Loucy (cell line): ENCODE data around the gene ST6GALNAC4.

Experiments used
- H2AFZ ChIP-seq: fragments of 200-600 bp; sonication (generic); 2 replicates; pipeline ENCODE4 v1.6.0; 2016; ENCODE audit warnings: antibody characterized with exemption, mild to moderate bottlenecking, low read length, moderate library complexity
- H3F3A ChIP-seq: fragments of 200-600 bp; 2 replicates; pipeline ENCODE4 v1.6.0; 2016; ENCODE audit warnings: antibody characterized with exemption, low read depth, mild to moderate bottlenecking
- H3K27me3 ChIP-seq: fragments of 200-600 bp; sonication (generic); 2 replicates; pipeline ENCODE4 v1.6.1; 2014; ENCODE audit warnings: low read length, mild to moderate bottlenecking; ENCODE audit not compliant: insufficient read depth, poor library complexity, severe bottlenecking
- H3K36me3 ChIP-seq: fragments of 200-600 bp; sonication (generic); 2 replicates; pipeline ENCODE4 v1.6.1; 2016; ENCODE audit warnings: low read length; ENCODE audit not compliant: insufficient read depth
- H3K4me1 ChIP-seq: fragments of 200-600 bp; sonication (generic); 2 replicates; pipeline ENCODE4 v1.5.1; 2014; ENCODE audit warnings: low read length, mild to moderate bottlenecking; ENCODE audit not compliant: insufficient read depth, poor library complexity, severe bottlenecking
- H3K4me2 ChIP-seq: fragments of 200-600 bp; sonication (generic); 2 replicates; pipeline ENCODE4 v1.6.0; 2014; ENCODE audit warnings: antibody characterized with exemption, low read length, low read depth, mild to moderate bottlenecking; ENCODE audit not compliant: poor library complexity, severe bottlenecking
- H3K4me3 ChIP-seq: fragments of 200-600 bp; sonication (generic); 2 replicates; pipeline ENCODE4 v1.5.1; 2014; ENCODE audit warnings: low read length, mild to moderate bottlenecking, mixed read lengths; ENCODE audit not compliant: poor library complexity, severe bottlenecking
- H3K79me2 ChIP-seq: fragments of 200-600 bp; sonication (generic); 2 replicates; pipeline ENCODE4 v1.6.1; 2014; ENCODE audit warnings: low read length; ENCODE audit not compliant: insufficient read depth
- H3K9ac ChIP-seq: fragments of 200-600 bp; sonication (generic); 2 replicates; pipeline ENCODE4 v1.6.0; 2014; ENCODE audit warnings: mild to moderate bottlenecking, low read depth, low read length, moderate library complexity; ENCODE audit not compliant: poor library complexity, severe bottlenecking
- H3K9me2 ChIP-seq: fragments of 200-600 bp; sonication (generic); replicated peaks from 2 replicates; pipeline ENCODE4 v1.6.1; 2016; ENCODE audit warnings: low read depth, low read length, mixed read lengths
- H3K9me3 ChIP-seq: fragments of 200-600 bp; sonication (generic); 2 replicates; pipeline ENCODE4 v1.6.1; 2014; ENCODE audit warnings: mild to moderate bottlenecking, antibody characterized with exemption, low read length, low read depth; ENCODE audit not compliant: insufficient read depth
- H4K20me1 ChIP-seq: fragments of 200-600 bp; sonication (generic); 2 replicates; pipeline ENCODE4 v1.6.0; 2014; ENCODE audit warnings: antibody characterized with exemption, low read length, mild to moderate bottlenecking; ENCODE audit not compliant: insufficient read depth, poor library complexity, severe bottlenecking
- CTCF ChIP-seq: fragments of 200-600 bp; sonication (generic); conservative IDR thresholded peaks from 2 replicates; pipeline ENCODE4 v1.5.1; 2014; ENCODE audit warnings: mild to moderate bottlenecking, antibody characterized with exemption, low read length
- EZH2phosphoT487 ChIP-seq: fragments of 200-600 bp; IDR thresholded peaks from 2 replicates; pipeline ENCODE4 v1.6.1; 2018; ENCODE audit warnings: antibody characterized with exemption, mild to moderate bottlenecking, moderate library complexity, borderline replicate concordance

Gene ST6GALNAC4

DNA sequence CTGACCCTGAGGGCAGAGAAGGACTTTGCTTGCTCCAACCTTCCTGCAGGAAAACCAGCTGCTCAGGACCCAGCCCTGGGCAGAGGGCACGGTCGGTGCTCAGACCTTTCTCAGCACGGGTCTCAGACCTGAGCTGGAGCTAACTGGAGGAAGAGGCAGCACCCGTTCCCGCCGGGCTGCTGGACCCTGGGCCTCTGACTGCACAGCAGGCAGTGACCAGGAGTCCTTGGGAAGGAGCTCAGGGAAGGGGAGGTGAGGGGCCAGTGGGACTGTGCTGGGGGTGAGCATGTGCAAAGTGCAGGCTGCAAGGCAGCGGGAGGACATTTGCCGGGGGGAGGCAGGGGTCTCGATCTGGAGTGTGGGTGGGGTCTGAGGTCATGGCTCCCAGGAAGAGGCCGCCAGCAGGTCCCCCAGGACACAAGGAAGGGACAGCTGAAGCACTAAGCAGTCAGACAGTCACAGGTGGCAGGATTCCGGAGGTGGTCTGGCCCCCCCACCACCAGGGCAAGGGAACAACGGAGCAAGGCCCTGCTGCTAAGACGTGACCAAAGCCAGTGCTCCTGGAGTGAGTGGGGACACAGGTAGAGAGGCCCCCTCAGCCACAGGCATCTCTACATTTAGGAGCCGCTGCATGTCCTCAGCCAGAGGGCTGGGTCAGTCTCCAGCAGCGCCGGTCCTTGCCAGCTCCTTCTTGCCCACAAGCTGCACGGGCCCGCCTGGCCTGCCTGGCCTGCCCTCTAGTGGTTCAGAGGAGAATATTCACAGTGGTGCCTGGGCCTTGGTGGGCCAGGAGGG, 25.6 kb upstream of the ST6GALNAC4 start:
- Histone ChIP-seq H3F3A (no peaks in the 10 kb centered on the region), H3K4me1 (no peaks in the 10 kb centered on the region), H3K36me3 (peaks cover 40% of the 10 kb centered on the region; the same call in 1 of the 2 replicates), H3K4me2 (no peak overlapping the region), H3K79me2 (peaks cover 1% of the 10 kb centered on the region; the same call in 1 of the 2 replicates), H3K4me3 (no peak overlapping the region), H3K9me3 (no peaks in the 10 kb centered on the region), H2AFZ (no peak overlapping the region), H3K27me3 (no peaks in the 10 kb centered on the region), H4K20me1 (no peaks in the 10 kb centered on the region), H3K9ac (no peak overlapping the region), H3K9me2 (no peaks in the 10 kb centered on the region)
- TF ChIP-seq CTCF (peak; percentile 84), EZH2phosphoT487 (no peak)

DNA sequence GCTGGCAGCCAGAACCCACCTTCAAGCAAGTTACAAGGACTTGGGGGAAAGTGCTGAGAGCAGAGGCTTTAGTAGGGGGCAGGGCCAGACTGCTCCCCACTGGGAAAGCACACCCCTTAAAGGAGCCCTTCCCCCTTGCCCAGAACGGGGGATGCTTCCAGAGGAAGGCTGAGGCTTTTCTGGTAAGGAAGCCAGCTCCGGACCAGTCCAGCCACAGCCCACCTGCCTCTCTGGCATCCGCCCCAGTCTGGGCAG, 25.0 kb upstream of the ST6GALNAC4 start:
- Histone ChIP-seq H3K9me2 (no peaks in the 10 kb centered on the region), H3K79me2 (peaks cover 6% of the 10 kb centered on the region), H3F3A (no peaks in the 10 kb centered on the region), H3K27me3 (no peaks in the 10 kb centered on the region), H3K4me1 (no peaks in the 10 kb centered on the region), H3K9me3 (no peaks in the 10 kb centered on the region), H3K36me3 (peaks cover 37% of the 10 kb centered on the region; the same call in 1 of the 2 replicates), H3K4me2 (no peak overlapping the region), H2AFZ (no peak overlapping the region), H3K9ac (no peak overlapping the region), H4K20me1 (peaks cover under 1% of the 10 kb centered on the region), H3K4me3 (no peak overlapping the region)
- TF ChIP-seq EZH2phosphoT487 (no peak), CTCF (no peak)

GRCh38 chr9:127941062-127941960, 24.5 kb upstream of the ST6GALNAC4 start:
- no peak overlapping the region for H3K9ac ChIP-seq
- no peaks in the 10 kb centered on the region for H3K9me3 ChIP-seq
- peaks cover 37% of the 10 kb centered on the region; the same call in 1 of the 2 replicates for H3K36me3 ChIP-seq
- no peaks in the 10 kb centered on the region for H3K9me2 ChIP-seq
- no peak overlapping the region for H2AFZ ChIP-seq
- peaks cover 12% of the 10 kb centered on the region for H3K79me2 ChIP-seq
- H4K20me1 ChIP-seq: peaks cover 5% of the 10 kb centered on the region
- H3K27me3 ChIP-seq: no peaks in the 10 kb centered on the region
- no peak for TF ChIP-seq EZH2phosphoT487
- no peak for TF ChIP-seq CTCF
- no peak overlapping the region for H3K4me2 ChIP-seq
- no peaks in the 10 kb centered on the region for H3F3A ChIP-seq
- H3K4me1 ChIP-seq: peaks cover 4% of the 10 kb centered on the region
- H3K4me3 ChIP-seq: no peak overlapping the region
